Prostate gland (tissue), 2 donors: ENCODE results near the gene CLDN24.

Experiments
- POLR2A ChIP-seq: fragments of 450-650 bp; IDR thresholded peaks from one replicate; pipeline ENCODE4 v1.6.1; 2016; ENCODE audit warnings: antibody characterized with exemption, mild to moderate bottlenecking
- TF ChIP-seq, protein P1 (sequence below), 4 experiments: fragments of 200-600 bp in 2 of 4; fragments of 450-650 bp in 2 of 4; sonication (generic) in 2 of 4; IDR thresholded peaks; 1 replicate in 3 of 4; 2 replicates in 1 of 4; pipeline ENCODE4 v1.5.1; 2016 to 2019; ENCODE audit warnings: antibody characterized with exemption in 4 of 4, mild to moderate bottlenecking in 2 of 4, moderate library complexity in 2 of 4

DNA sequence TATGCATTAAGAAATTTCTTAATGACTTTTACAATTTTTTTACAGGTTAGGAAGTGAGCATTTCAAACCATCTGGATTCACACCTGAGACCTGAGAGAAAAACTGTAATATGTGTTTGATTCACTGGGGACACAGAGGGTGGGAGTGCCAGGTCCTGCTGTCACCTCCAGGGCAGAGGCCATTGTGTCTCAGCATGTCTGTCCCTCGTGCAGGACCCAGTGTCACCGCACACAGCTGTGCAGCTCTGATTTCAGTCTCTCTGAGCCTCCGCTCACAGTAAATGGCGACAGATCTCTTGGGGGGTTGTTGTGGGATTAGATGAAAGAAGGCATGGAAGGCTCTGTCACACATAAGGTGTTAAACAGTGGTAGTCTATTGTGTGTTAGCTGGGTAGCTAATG, 23.0 kb upstream of the CLDN24 start:
- TF ChIP-seq, protein P1, sequence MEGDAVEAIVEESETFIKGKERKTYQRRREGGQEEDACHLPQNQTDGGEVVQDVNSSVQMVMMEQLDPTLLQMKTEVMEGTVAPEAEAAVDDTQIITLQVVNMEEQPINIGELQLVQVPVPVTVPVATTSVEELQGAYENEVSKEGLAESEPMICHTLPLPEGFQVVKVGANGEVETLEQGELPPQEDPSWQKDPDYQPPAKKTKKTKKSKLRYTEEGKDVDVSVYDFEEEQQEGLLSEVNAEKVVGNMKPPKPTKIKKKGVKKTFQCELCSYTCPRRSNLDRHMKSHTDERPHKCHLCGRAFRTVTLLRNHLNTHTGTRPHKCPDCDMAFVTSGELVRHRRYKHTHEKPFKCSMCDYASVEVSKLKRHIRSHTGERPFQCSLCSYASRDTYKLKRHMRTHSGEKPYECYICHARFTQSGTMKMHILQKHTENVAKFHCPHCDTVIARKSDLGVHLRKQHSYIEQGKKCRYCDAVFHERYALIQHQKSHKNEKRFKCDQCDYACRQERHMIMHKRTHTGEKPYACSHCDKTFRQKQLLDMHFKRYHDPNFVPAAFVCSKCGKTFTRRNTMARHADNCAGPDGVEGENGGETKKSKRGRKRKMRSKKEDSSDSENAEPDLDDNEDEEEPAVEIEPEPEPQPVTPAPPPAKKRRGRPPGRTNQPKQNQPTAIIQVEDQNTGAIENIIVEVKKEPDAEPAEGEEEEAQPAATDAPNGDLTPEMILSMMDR (IDR thresholded peaks at IDR 0.05), result no peak
- no peak for TF ChIP-seq POLR2A
